HepG2 (cell line): ENCODE data around the gene NSL1.

Source experiments
- CTCF ChIP-seq: sonication (generic); formaldehyde crosslinking; IDR thresholded peaks from 2 replicates; pipeline ENCODE4 v1.5.0; 2020; ENCODE audit warnings: mild to moderate bottlenecking, missing genetic modification reagents, moderate library complexity
- JUN ChIP-seq: sonication (generic); formaldehyde crosslinking; IDR thresholded peaks from 2 replicates; pipeline ENCODE4 v1.4.0; 2020; ENCODE audit warnings: mild to moderate bottlenecking, missing genetic modification reagents
- SMAD1 ChIP-seq: sonication (generic); formaldehyde crosslinking; IDR thresholded peaks from 2 replicates; pipeline ENCODE4 v1.4.0; 2020; ENCODE audit warnings: missing genetic modification reagents, low read depth, mild to moderate bottlenecking, borderline replicate concordance

GRCh38 chr1:212760126-212760823 lies 31.3 kb downstream of the NSL1 start:
- TF ChIP-seq CTCF (CRISPR knock-in tag) (peak; percentile 70), SMAD1 (CRISPR knock-in tag) (no peak), JUN (no peak)
